ENCODE data around the gene ABCC8.

The ABCC8 gene

DNA sequence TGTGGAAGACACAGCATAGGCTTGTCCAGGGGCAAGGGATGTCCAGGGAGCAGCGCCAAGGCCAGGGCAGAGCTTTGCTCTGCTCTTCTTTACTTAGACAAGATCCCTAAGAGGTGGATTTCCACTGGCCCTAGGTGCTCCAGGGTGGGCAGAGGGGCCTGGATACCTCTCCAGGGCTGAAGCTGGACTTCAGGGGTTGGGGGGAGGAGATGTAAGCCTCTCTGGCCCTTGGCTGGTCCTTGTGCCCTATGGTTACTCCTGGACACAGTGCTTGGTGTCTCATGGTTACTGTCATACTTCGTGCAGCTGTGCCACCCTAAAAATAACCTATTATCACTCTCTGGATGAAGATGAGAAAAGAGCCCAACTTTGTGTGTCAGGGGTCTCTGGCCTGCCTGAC, 75.3 kb downstream of the ABCC8 start:
- no peak for DNase-seq

- no peak for DNase-seq
These were observed 76.4 kb downstream of the ABCC8 start for GRCh38 chr11:17400048-17400775.

- DNase-seq = no peak
These were observed 77.4 kb downstream of the ABCC8 start for GRCh38 chr11:17399236-17399635.

- no peak for DNase-seq
These were observed 79.2 kb downstream of the ABCC8 start for GRCh38 chr11:17397311-17398002.

- no peak for DNase-seq
These were observed 79.9 kb downstream of the ABCC8 start for GRCh38 chr11:17396598-17397310.

DNA sequence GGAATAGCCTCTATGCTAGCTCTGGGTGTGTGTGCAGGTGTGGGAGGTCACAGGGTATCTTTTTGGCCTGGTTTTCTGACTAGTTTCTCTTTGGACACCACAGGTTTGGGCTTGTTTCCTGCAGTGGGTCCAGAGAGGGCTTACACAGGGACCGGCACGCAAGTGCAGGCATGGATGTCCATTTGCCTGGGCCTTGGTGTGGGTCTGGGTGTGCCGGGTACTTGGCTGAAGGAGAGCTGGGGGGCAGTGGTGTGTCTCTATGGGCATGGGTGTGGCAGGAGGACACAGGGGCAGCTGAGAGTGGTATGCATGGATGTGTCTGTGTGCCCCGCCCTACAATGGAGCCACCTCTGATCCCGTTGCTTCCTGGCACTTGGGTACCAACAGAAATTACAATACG, 80.7 kb downstream of the ABCC8 start:
- DNase-seq = no peak

- no peak for DNase-seq
These were observed 81.1 kb downstream of the ABCC8 start for GRCh38 chr11:17395554-17395961.

GRCh38 chr11:17394743-17395390, 81.8 kb downstream of the ABCC8 start:
- no peak for DNase-seq

- DNase-seq = no peak
These were observed 83.2 kb downstream of the ABCC8 start for GRCh38 chr11:17393472-17393871.

DNA sequence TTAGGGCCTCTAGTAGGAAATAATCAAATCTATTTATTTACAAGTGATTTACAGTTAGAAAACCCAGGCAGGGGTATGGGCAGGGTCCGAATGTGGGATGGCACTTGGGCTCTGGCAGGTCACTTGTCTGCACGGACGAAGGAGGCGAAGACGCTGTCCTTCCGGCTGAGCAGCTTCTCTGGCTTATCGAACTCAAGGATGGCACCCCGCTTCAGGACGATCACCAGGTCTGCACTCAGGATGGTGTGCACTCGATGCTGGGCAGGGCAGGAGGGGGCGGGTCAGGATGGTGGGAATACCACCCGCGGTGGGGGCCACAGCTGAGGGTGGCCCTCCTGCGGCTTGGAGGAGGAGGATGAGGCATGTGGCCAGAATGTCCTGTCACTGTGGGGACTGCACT, 83.8 kb downstream of the ABCC8 start:
- no peak for DNase-seq

- DNase-seq = no peak
These were observed 84.9 kb downstream of the ABCC8 start for GRCh38 chr11:17391493-17392355.

- DNase-seq = no peak
These were observed 86.5 kb downstream of the ABCC8 start for GRCh38 chr11:17389957-17390649.

DNA sequence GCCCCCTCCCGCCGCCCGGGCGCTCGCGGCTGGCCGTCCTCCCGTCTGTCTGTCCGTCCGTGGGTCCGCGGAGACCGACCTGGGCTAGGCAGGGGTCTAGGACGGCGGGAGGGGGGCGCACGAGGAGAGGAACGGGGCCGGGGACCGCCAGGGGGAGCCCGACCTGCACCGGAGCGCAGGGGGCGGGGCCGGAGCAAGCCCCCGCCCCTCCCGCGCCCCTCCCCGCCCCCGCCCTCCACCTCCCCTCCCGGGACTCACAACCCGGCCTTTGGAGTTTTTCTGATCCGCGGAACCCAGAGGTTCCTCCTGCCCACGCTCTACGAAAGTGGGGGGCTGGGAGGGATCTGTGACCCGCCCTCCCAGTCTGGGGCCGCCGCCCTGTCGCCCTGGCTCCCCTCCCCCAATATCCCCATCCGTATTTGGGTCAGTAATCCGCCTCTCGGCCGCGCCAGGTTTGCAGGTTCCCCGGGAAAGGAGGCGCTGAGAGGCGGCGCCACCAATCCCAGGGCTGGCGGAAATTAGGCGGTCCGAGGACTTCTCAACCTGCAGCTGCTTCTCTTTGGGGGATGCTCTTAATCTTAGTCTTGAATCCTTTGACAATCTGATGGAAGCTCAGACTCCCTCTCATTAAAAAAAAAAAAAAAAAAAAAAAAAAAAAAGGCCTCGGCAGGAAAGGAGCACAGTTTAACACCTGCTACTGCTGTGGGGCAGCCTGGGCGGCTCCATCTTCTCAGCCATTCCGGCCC, 87.3 kb downstream of the ABCC8 start:
- DNase-seq = peak; percentile 75

GRCh38 chr11:17388609-17389210, 87.9 kb downstream of the ABCC8 start, which contains the start of gene KCNJ11:
Gene KCNJ11, minus strand, starts transcription at chr11:17388659. Its CDS starts 568 bp downstream, at chr11:17388091.
- DNase-seq = peak; percentile 25

DNA sequence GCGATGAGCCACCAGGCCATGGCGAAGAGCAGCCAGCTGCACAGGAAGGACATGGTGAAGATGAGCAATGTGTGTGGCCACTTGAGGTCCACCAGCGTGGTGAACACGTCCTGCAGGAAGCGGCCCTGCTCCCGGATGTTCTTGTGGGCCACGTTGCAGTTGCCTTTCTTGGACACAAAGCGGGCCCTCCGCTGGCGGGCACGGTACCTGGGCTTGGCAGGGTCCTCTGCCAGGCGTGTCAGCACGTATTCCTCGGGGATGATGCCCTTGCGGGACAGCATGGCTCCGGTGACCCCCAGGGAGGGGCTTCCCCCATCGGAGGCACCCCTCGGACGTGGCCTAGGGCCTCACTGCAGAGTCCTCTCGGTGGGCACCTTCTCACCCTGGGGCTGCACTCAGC, 88.8 kb downstream of the ABCC8 start:
- DNase-seq = no peak

GRCh38 chr11:17387254-17387653, 89.4 kb downstream of the ABCC8 start:
- no peak for DNase-seq

DNA sequence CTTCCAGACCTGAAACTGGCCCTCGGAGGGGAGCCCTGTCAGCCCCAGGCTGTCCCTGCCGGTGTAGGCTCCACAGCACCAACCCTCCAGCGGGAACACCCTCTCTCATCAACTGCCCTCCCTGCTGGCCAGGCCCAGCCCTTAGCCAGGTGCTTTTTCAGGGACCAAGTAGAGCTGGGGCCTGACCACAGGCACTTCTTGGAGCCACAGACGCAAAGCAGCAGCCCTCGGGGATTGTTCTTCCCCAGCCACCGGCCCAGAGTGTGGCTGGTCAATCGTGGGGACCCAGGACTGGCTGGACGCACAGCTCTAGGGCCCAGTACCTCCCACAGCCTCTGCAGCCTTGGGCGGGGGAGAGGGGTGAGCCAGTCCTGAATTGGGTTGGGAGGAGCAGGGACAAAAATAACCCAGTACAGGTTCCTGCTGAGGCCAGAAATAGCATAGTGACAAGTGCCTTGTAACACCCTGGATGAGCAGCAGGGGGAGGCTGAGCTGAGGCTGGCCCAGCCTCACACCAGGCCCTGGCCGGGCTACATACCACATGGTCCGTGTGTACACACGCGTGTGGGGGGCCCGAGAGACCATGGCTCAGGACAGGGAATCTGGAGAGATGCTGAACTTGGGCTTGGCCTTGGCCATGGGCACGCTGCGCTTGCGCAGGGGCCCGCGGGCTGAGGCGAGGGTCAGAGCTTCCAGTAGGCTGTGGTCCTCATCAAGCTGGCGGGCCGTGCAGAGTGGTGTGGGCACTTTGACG, 90.1 kb downstream of the ABCC8 start:
- peak; percentile 14 for DNase-seq

- DNase-seq = no peak
These were observed 90.7 kb downstream of the ABCC8 start for GRCh38 chr11:17385926-17386325.

GRCh38 chr11:17385492-17385891, 91.2 kb downstream of the ABCC8 start:
- DNase-seq = no peak

Data from activated T-cell treated with anti-CD3 and anti-CD28 coated beads for 4 hours (primary cell).